NCI-H1694 (cell line): ENCODE data around the gene EPB41.
"Not testable (repeated sequence)": the region's sequence is repeated elsewhere in the genome, so short reads cannot be mapped to it uniquely, and the experiment has no call there.

Experiments used
- DNase-seq: peaks from one replicate; lab custom pipeline; 2025; lab: John Stamatoyannopoulos, UW

EPB41 gene

GRCh38 chr1:28981210-28981609 is 66.8 kb downstream of the EPB41 start:
- DNase-seq = no peak

GRCh38 chr1:28982198-28982597 is 67.8 kb downstream of the EPB41 start:
- DNase-seq = no peak

- no peak for DNase-seq
These were observed 68.7 kb downstream of the EPB41 start for GRCh38 chr1:28983091-28983490.

- no peak for DNase-seq
These were observed 69.3 kb downstream of the EPB41 start for GRCh38 chr1:28983509-28984310.

GRCh38 chr1:28984311-28984684 is 69.9 kb downstream of the EPB41 start:
- no peak for DNase-seq

- DNase-seq = no peak
These were observed 71.1 kb downstream of the EPB41 start for GRCh38 chr1:28985427-28985826.

GRCh38 chr1:28986306-28986910 is 72.0 kb downstream of the EPB41 start:
- DNase-seq = no peak

- DNase-seq = no peak
These were observed 88.4 kb downstream of the EPB41 start for GRCh38 chr1:29002792-29003191.

- DNase-seq = no peak
These were observed 89.9 kb downstream of the EPB41 start for GRCh38 chr1:29004288-29004687.

- DNase-seq = no peak
These were observed 90.4 kb downstream of the EPB41 start for GRCh38 chr1:29004798-29005197.

GRCh38 chr1:29011775-29012174 is 97.4 kb downstream of the EPB41 start:
- no peak for DNase-seq

GRCh38 chr1:29017235-29017634 is 102.9 kb downstream of the EPB41 start:
- no peak for DNase-seq

- DNase-seq = no peak
These were observed 103.8 kb downstream of the EPB41 start for GRCh38 chr1:29017975-29018712.

- no peak for DNase-seq
These were observed 108.3 kb downstream of the EPB41 start for GRCh38 chr1:29022620-29023019.

GRCh38 chr1:29029667-29030066 is 115.3 kb downstream of the EPB41 start:
- no peak for DNase-seq

- DNase-seq = no peak
These were observed 118.5 kb downstream of the EPB41 start for GRCh38 chr1:29032841-29033240.

GRCh38 chr1:29033829-29034466 is 119.6 kb downstream of the EPB41 start:
- peak; percentile 24 for DNase-seq

GRCh38 chr1:29043274-29043965 is 129.1 kb downstream of the EPB41 start:
- DNase-seq = no peak

GRCh38 chr1:29044010-29044409 is 129.6 kb downstream of the EPB41 start:
- no peak for DNase-seq

GRCh38 chr1:29045663-29046062 is 131.3 kb downstream of the EPB41 start:
- DNase-seq = not testable (repeated sequence)

GRCh38 chr1:29047142-29047541 is 132.8 kb downstream of the EPB41 start:
- DNase-seq = no peak

- peak; percentile 92 for DNase-seq
These were observed 135.8 kb downstream of the EPB41 start for GRCh38 chr1:29050166-29050565.
